Cardiac muscle cell (in vitro differentiated cells and primary cell): ENCODE results near the gene GTF2E1. TPM values are rescaled to one million over a fixed set of nuclear protein-coding genes. Genes with fewer than 3 reads are reported as not detected.

Source experiments
- DNase-seq, 2 donors: peaks; one replicate each; pipeline versions ENCODE4 v3.0.0 to v3.0.0-alpha.2; 2010 to 2017; ENCODE audit warnings: low read depth in 1 of 2, low spot score in 1 of 2
- H3K27ac ChIP-seq: fragments of 200-600 bp; sonication (generic); 2 replicates; pipeline ENCODE4 v1.5.1; 2016
- H3K27me3 ChIP-seq: fragments of 200-600 bp; sonication (generic); 2 replicates; pipeline ENCODE4 v1.6.0; 2016; ENCODE audit warnings: control low read depth
- H3K36me3 ChIP-seq: fragments of 200-600 bp; sonication (generic); 2 replicates; pipeline ENCODE4 v1.5.1; 2016; ENCODE audit warnings: control low read depth
- H3K4me1 ChIP-seq: fragments of 200-600 bp; sonication (generic); 2 replicates; pipeline ENCODE4 v1.8.1; 2017; ENCODE audit warnings: low read depth, mild to moderate bottlenecking, mixed run types
- H3K4me3 ChIP-seq: fragments of 200-600 bp; sonication (generic); 2 replicates; pipeline ENCODE4 v1.5.1; 2016; ENCODE audit warnings: mild to moderate bottlenecking
- H3K9me3 ChIP-seq: fragments of 200-600 bp; sonication (generic); 2 replicates; pipeline ENCODE4 v1.5.1; 2017; ENCODE audit warnings: low read depth, mild to moderate bottlenecking, control low read depth
- polyA plus RNA-seq: library from polyadenylated mRNA; unstranded; fragments of >200 nt; fragmentation: Nextera tagmentation; extraction: Ambion mirVana; gene quantifications from 2 replicates; pipeline ENCODE4 v1.2.1, GENCODE V29; 2016
- total RNA-seq: library from RNA; depleted of rRNA; stranded (reverse); fragments of >200 nt; gene quantifications from 2 replicates; pipeline ENCODE4 v1.2.3, GENCODE V29; 2016
- TF ChIP-seq, protein P1 (sequence below): IDR thresholded peaks from 2 replicates; pipeline ENCODE4 v1.5.1; 2012; ENCODE audit warnings: low read depth, mild to moderate bottlenecking, low read length

Gene GTF2E1
- total and polyA plus RNA-seq, 2 experiments from 2014 or later = 21.5 to 23.6 TPM

DNA sequence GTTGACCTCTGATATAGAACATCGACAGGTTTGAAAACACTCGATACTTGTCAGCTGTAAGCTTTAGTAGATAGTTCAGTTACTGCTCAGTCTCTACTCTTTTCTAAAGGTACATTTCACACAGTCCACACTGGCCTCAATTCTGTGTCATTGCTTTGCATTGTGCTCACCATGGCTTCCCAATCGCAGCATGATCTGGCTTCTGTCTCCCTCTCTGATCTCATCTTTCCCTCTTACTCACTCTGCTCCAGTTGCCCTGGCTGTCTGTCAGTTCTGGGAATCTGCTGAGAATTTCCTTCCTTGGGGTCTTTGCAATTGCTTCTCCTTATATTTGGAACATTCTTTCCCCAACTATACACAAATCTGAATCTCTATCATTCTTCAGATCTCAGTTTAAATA, 80.6 kb downstream of the GTF2E1 start:
- no peaks in the 10 kb centered on the region for H3K4me1 ChIP-seq
- TF ChIP-seq, protein P1, sequence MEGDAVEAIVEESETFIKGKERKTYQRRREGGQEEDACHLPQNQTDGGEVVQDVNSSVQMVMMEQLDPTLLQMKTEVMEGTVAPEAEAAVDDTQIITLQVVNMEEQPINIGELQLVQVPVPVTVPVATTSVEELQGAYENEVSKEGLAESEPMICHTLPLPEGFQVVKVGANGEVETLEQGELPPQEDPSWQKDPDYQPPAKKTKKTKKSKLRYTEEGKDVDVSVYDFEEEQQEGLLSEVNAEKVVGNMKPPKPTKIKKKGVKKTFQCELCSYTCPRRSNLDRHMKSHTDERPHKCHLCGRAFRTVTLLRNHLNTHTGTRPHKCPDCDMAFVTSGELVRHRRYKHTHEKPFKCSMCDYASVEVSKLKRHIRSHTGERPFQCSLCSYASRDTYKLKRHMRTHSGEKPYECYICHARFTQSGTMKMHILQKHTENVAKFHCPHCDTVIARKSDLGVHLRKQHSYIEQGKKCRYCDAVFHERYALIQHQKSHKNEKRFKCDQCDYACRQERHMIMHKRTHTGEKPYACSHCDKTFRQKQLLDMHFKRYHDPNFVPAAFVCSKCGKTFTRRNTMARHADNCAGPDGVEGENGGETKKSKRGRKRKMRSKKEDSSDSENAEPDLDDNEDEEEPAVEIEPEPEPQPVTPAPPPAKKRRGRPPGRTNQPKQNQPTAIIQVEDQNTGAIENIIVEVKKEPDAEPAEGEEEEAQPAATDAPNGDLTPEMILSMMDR = no peak
- H3K9me3 ChIP-seq = no peaks in the 10 kb centered on the region
- H3K36me3 ChIP-seq = no peaks in the 10 kb centered on the region
- DNase-seq = no peak
- H3K27me3 ChIP-seq = no peaks in the 10 kb centered on the region
- H3K27ac ChIP-seq = no peak overlapping the region
- H3K4me3 ChIP-seq = no peak overlapping the region

DNA sequence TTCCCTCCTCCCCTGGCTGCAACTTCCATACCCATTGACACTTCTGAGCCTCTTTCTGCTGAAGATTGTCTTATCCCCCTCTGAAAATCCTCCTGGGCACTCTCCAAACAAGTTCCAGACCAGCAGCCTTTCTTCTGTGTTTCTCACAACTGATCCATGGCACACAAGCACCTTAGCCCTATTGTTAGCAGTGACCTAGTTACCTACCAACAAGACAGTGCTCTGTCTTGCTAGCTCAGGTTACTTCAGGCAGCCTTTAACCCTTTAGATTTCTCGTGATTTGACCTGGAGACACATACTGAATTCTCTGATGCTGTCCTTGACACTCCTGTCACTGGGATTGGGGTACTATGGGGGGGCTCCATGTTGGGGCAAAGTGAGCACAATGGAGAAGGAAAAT, 82.1 kb downstream of the GTF2E1 start:
- no peak overlapping the region for H3K4me3 ChIP-seq
- H3K27me3 ChIP-seq = no peaks in the 10 kb centered on the region
- TF ChIP-seq, protein P1 = no peak
- H3K36me3 ChIP-seq = no peaks in the 10 kb centered on the region
- H3K9me3 ChIP-seq = no peaks in the 10 kb centered on the region
- DNase-seq = no peak
- no peak overlapping the region for H3K27ac ChIP-seq
- H3K4me1 ChIP-seq = no peaks in the 10 kb centered on the region

DNA sequence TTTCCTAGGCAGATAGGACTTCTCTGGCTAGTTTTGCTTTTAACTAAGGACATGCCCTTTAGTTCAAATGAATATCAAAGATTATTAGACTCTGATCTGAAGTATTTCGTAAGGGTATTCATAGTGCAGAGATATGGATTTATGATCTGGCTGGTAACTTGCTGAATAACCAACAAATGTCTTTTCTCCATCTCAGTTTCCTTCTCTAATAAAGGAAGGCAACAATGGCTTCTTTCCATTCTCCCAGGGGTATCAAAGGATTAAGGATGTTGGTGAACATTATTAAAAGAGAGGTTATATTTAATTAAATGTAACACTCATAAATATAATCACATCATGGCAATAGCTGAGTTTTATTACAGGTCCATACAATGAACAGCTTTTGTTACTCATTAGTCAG, 86.3 kb downstream of the GTF2E1 start:
- TF ChIP-seq, protein P1 = no peak
- Histone ChIP-seq H3K27ac (no peak overlapping the region), H3K9me3 (no peaks in the 10 kb centered on the region), H3K36me3 (no peaks in the 10 kb centered on the region), H3K27me3 (no peaks in the 10 kb centered on the region), H3K4me3 (no peak overlapping the region), H3K4me1 (no peaks in the 10 kb centered on the region)
- DNase-seq = no peak

DNA sequence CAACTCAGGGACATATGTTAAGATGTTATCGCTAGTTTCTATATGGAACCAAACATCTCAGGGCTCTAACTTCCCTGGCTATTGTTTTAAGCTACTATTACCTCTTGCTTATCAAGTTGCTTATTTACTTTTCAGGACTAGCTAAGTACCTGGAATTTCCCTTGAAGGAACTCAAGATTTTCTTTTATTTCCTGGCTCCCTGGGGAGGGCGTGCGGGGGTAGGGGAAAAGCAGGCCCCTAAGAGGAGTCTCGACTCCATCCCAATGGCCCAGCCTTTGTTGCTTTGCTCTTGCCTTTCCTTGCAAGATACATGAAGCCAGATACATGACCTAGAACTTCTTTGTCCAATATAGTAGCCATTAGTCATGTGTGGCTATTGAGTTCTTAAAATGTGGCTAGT, 88.5 kb downstream of the GTF2E1 start:
- H3K4me1 ChIP-seq = no peaks in the 10 kb centered on the region
- H3K36me3 ChIP-seq = no peaks in the 10 kb centered on the region
- H3K27ac ChIP-seq = no peak overlapping the region
- DNase-seq = no peak
- H3K4me3 ChIP-seq = no peak overlapping the region
- no peaks in the 10 kb centered on the region for H3K9me3 ChIP-seq
- H3K27me3 ChIP-seq = no peaks in the 10 kb centered on the region
- TF ChIP-seq, protein P1 = no peak

Other genes starting within 250 kb of the GTF2E1 start
- gene NDUFB4, start 146.4 kb upstream of the GTF2E1 start, total RNA-seq = 67.0 and 133 TPM in 2 replicates
- gene NDUFB4, start 146.4 kb upstream of the GTF2E1 start, polyA plus RNA-seq = 396 and 420 TPM in 2 replicates
- 0.39 TPM in 1 of 2 replicates, not detected in the other for gene HGD, start 60.5 kb upstream of the GTF2E1 start, total RNA-seq
- not detected in 2 replicates for gene HGD, start 60.5 kb upstream of the GTF2E1 start, polyA plus RNA-seq
- 12.5 and 16.6 TPM in 2 replicates for gene RABL3, start 228 bp upstream of the GTF2E1 start, total RNA-seq
- 15.0 and 22.3 TPM in 2 replicates for gene RABL3, start 228 bp upstream of the GTF2E1 start, polyA plus RNA-seq
- 0.07 and 0.24 TPM in 2 replicates for gene STXBP5L, start 165.5 kb downstream of the GTF2E1 start, total RNA-seq
- gene STXBP5L, start 165.5 kb downstream of the GTF2E1 start, polyA plus RNA-seq = 0.02 and 0.14 TPM in 2 replicates